ENCODE measurements around the gene ASXL1. TPM values are rescaled to one million over a fixed set of nuclear protein-coding genes. Genes with fewer than 3 reads are reported as not detected.

ASXL1 gene
- total RNA-seq, 1 donor from 2014 or later: 25.0 TPM

- Histone ChIP-seq H3K27ac (replicated peaks) (no peak overlapping the region), H3K4me1 (no peaks in the 10 kb centered on the region), H3K27me3 (ENCODE audit: low read depth) (no peaks in the 10 kb centered on the region), H3K9me3 (replicated peaks) (no peaks in the 10 kb centered on the region), H3K36me3 (peaks cover 52% of the 10 kb centered on the region), H3K4me3 (no peak overlapping the region)
- no peak for DNase-seq
- intact Hi-C loops (cut with micrococcal nuclease): no loop called here
- TF ChIP-seq, protein P1, sequence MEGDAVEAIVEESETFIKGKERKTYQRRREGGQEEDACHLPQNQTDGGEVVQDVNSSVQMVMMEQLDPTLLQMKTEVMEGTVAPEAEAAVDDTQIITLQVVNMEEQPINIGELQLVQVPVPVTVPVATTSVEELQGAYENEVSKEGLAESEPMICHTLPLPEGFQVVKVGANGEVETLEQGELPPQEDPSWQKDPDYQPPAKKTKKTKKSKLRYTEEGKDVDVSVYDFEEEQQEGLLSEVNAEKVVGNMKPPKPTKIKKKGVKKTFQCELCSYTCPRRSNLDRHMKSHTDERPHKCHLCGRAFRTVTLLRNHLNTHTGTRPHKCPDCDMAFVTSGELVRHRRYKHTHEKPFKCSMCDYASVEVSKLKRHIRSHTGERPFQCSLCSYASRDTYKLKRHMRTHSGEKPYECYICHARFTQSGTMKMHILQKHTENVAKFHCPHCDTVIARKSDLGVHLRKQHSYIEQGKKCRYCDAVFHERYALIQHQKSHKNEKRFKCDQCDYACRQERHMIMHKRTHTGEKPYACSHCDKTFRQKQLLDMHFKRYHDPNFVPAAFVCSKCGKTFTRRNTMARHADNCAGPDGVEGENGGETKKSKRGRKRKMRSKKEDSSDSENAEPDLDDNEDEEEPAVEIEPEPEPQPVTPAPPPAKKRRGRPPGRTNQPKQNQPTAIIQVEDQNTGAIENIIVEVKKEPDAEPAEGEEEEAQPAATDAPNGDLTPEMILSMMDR (IDR thresholded peaks at IDR 0.05; ENCODE audit: borderline replicate concordance): no peak
Measured at GRCh38 chr20:32440069-32440757, 82.1 kb downstream of the ASXL1 start.

DNA sequence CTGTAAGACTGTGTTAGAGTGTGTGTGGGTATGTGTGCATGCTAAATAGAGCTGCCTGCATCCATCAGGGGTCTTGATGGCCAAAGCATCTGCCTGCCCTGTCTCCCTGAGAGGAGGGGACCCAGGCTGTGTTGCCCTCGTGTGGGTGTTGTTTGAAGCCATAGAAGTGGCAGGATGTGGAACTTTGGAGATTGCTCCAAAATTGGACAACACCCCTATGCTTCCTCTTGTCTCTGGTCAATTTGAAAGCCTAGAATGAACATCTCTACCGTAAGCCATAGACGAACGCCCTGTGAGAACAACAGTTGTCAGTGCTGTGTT is 82.6 kb downstream of the ASXL1 start:
- Histone ChIP-seq H3K4me1 (peaks cover 4% of the 10 kb centered on the region), H3K27ac (replicated peaks) (no peak overlapping the region), H3K9me3 (replicated peaks) (no peaks in the 10 kb centered on the region), H3K27me3 (ENCODE audit: low read depth) (no peaks in the 10 kb centered on the region), H3K4me3 (no peak overlapping the region), H3K36me3 (peaks cover 47% of the 10 kb centered on the region)
- TF ChIP-seq, protein P1 (IDR thresholded peaks at IDR 0.05; ENCODE audit: borderline replicate concordance): no peak
- DNase-seq: no peak
- intact Hi-C loops (cut with micrococcal nuclease): no loop called here

- H3K27me3 ChIP-seq (ENCODE audit: low read depth): no peaks in the 10 kb centered on the region
- H3K27ac ChIP-seq (replicated peaks): no peak overlapping the region
- no peak overlapping the region for H3K4me3 ChIP-seq
- no peak for DNase-seq
- intact Hi-C loops (cut with micrococcal nuclease): no loop called here
- no peaks in the 10 kb centered on the region for H3K9me3 ChIP-seq (replicated peaks)
- peaks cover 42% of the 10 kb centered on the region for H3K36me3 ChIP-seq
- peaks cover 13% of the 10 kb centered on the region for H3K4me1 ChIP-seq
- TF ChIP-seq, protein P1 (IDR thresholded peaks at IDR 0.05; ENCODE audit: borderline replicate concordance): no peak
Measured at GRCh38 chr20:32441638-32442037, 83.5 kb downstream of the ASXL1 start.

DNA sequence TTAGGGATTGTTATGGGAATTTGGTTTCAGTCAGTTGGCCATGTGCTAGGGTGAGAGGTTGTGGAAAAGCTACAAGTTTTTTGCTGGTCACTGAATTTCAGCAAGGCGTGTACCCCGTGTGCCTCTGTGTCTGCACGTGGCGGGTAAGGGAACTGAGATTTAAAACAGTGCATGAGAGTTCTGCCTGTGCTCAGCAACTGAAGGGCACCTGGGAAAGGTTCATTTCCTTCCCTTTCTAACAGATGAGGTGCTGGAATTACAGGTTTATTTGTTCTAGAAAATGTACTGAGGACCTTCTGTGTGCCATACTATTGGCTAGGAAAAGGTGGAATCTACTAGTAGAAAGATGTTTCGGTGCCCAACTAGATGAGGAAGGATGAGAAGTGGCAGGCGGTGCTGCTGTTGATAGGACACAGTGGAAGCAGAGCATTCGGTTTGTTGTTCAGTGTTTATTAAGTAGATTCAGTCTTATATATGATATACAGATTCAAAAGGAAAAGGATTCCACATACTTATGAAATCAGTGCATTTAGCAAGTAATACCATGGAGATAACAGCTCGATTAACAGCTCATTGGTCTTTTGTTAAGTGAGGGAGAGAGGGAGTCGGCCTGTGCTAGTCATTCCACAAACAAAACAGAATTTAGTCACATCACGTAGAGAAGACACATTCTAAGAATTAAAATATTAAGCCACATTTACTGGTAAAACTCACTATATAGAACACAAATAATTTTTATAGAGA is 84.7 kb downstream of the ASXL1 start:
- Histone ChIP-seq H3K9me3 (replicated peaks) (no peaks in the 10 kb centered on the region), H3K4me3 (no peak overlapping the region), H3K4me1 (peaks cover 25% of the 10 kb centered on the region), H3K36me3 (peaks cover 33% of the 10 kb centered on the region), H3K27me3 (ENCODE audit: low read depth) (no peaks in the 10 kb centered on the region), H3K27ac (replicated peaks) (no peak overlapping the region)
- intact Hi-C loops (cut with micrococcal nuclease): no loop called here
- no peak for DNase-seq
- TF ChIP-seq, protein P1 (IDR thresholded peaks at IDR 0.05; ENCODE audit: borderline replicate concordance): no peak

GRCh38 chr20:32443386-32443974 is 85.3 kb downstream of the ASXL1 start:
- peaks cover 31% of the 10 kb centered on the region for H3K4me1 ChIP-seq
- no peaks in the 10 kb centered on the region for H3K27me3 ChIP-seq (ENCODE audit: low read depth)
- peaks cover 27% of the 10 kb centered on the region for H3K36me3 ChIP-seq
- intact Hi-C loops (cut with micrococcal nuclease): no loop called here
- H3K4me3 ChIP-seq: no peak overlapping the region
- H3K27ac ChIP-seq (replicated peaks): no peak overlapping the region
- TF ChIP-seq, protein P1 (IDR thresholded peaks at IDR 0.05; ENCODE audit: borderline replicate concordance): no peak
- H3K9me3 ChIP-seq (replicated peaks): no peaks in the 10 kb centered on the region
- no peak for DNase-seq

All from left ventricle myocardium inferior (tissue), 1 donor.